Prostate gland (tissue), 2 donors: ENCODE results near the gene POTEJ. TPM values are rescaled to one million over a fixed set of nuclear protein-coding genes. Genes with fewer than 3 reads are reported as not detected.
"Not testable (repeated sequence)": the region's sequence is repeated elsewhere in the genome, so short reads cannot be mapped to it uniquely, and the experiment has no call there.

ENCODE experiments used
- DNase-seq: peaks from one replicate; pipeline ENCODE4 v3.0.0-alpha.2; 2019; ENCODE audit warnings: low spot score
- H3K27ac ChIP-seq, 2 donors: fragments of 200-600 bp; sonication (generic); 2 replicates each; pipeline ENCODE4 v1.5.1; 2017 to 2019
- H3K27me3 ChIP-seq: fragments of 200-600 bp; sonication (generic); replicated peaks from 2 replicates; pipeline ENCODE4 v1.5.1; 2019; ENCODE audit not compliant: insufficient read depth
- H3K36me3 ChIP-seq, 2 donors: fragments of 200-600 bp; sonication (generic); 1 replicate in 1 of 2; 2 replicates in 1 of 2; pipeline versions ENCODE4 v1.5.1 to v1.8.1; 2017 to 2019
- H3K4me1 ChIP-seq: fragments of 200-600 bp; sonication (generic); replicated peaks from 2 replicates; pipeline ENCODE4 v1.5.1; 2019
- H3K4me3 ChIP-seq, 2 donors: fragments of 200-600 bp; sonication (generic); 2 replicates each; pipeline ENCODE4 v1.5.1; 2017 to 2019
- H3K9me3 ChIP-seq: fragments of 200-600 bp; sonication (generic); 2 replicates; pipeline ENCODE4 v1.5.1; 2017
- CTCF ChIP-seq, 4 experiments: fragments of 200-600 bp in 2 of 4; fragments of 450-650 bp in 2 of 4; sonication (generic) in 2 of 4; IDR thresholded peaks; 1 replicate in 3 of 4; 2 replicates in 1 of 4; pipeline ENCODE4 v1.5.1; 2016 to 2019; ENCODE audit warnings: antibody characterized with exemption in 4 of 4, mild to moderate bottlenecking in 2 of 4, moderate library complexity in 2 of 4
- WGBS: methylation state at CpG from one replicate; pipeline ENCODE4 v1.1.5; 2018; 5-methylcytosine and 5-hydroxymethylcytosine counted together
- intact Hi-C: fragments of 100-400 bp; cut with DNase I; formaldehyde crosslinking; loops from one replicate; pipeline ENCODE4 v1.14.2; 2022
- small RNA-seq, 2 donors: library from RNA; depleted of rRNA; stranded (forward); fragments of <200 nt; gene quantifications; one replicate each; pipeline ENCODE3, GENCODE V24; 2016
- total RNA-seq, 2 donors: library from RNA; depleted of rRNA; stranded (reverse); fragments of >200 nt; gene quantifications; one replicate each; pipeline ENCODE4 v1.1.0, GENCODE V29; 2016

POTEJ gene
- total RNA-seq, 2 donors from 2014 or later: 8.5 to 16.7 TPM

GRCh38 chr2:130693474-130693873, 82.2 kb downstream of the POTEJ start:
- H3K27ac ChIP-seq, H3K9me3 ChIP-seq, H3K36me3 ChIP-seq, H3K4me1 ChIP-seq, H3K27me3 ChIP-seq, intact Hi-C loops: not testable (repeated sequence)
- H3K4me3 ChIP-seq: peak overlapping the region in 1 of 2 donors; percentile 13
- TF ChIP-seq CTCF (IDR thresholded peaks at IDR 0.05): peak in 1 of 4 experiments; percentile 34
- DNase-seq: peak; percentile 5
- WGBS: 2% methylated on average over 28 of the region's 37 CpGs

GRCh38 chr2:130703250-130703649, 92.0 kb downstream of the POTEJ start:
- H3K27ac ChIP-seq, H3K9me3 ChIP-seq, intact Hi-C loops, H3K27me3 ChIP-seq, H3K4me1 ChIP-seq, H3K36me3 ChIP-seq, H3K4me3 ChIP-seq, DNase-seq: not testable (repeated sequence)
- WGBS: 84% methylated on average over 3 of the region's 3 CpGs

Small RNA genes within 50 kb of the gene (small RNA-seq; reads per million reads assigned to genes)
- gene RF00017 (0 reads per million in 2 donors), gene RNU6-848P (0 reads per million in 2 donors)

Other genes with a start within 250 kb of the POTEJ start
- gene POTEI, start 102.1 kb upstream of the POTEJ start, total RNA-seq: 10 to 100 TPM in 1 of 2 donors, 1 to 10 TPM in 1; 3.9 to 18.8 TPM
- 1 to 10 TPM in 1 of 2 donors, not detected in 1; 2.9 TPM for gene CFC1B, start 90.2 kb upstream of the POTEJ start, total RNA-seq
- 10 to 100 TPM in 1 of 2 donors, 1 to 10 TPM in 1; 6.6 to 10.5 TPM for gene CFC1, start 11.9 kb upstream of the POTEJ start, total RNA-seq
- gene GPR148, start 117.6 kb downstream of the POTEJ start, total RNA-seq: not detected
- gene AMER3, start 144.1 kb downstream of the POTEJ start, total RNA-seq: 10 to 100 TPM in 1 of 2 donors, under 1 TPM in 1; 0.18 to 10.1 TPM
- 10 to 100 TPM in 1 of 2 donors, 1 to 10 TPM in 1; 9.6 to 56.0 TPM for gene ARHGEF4, start 225.5 kb downstream of the POTEJ start, total RNA-seq